PC-9 (cell line): ENCODE measurements around the gene RNU4-1. TPM values are rescaled to one million over a fixed set of nuclear protein-coding genes. Genes with fewer than 3 reads are reported as not detected.
"Not testable (repeated sequence)": the region's sequence is repeated elsewhere in the genome, so short reads cannot be mapped to it uniquely, and the experiment has no call there.

Experiments
- BruUV-seq: library from RNA; stranded (reverse); fragments of 400-500 nt; replicated peaks from 2 replicates; lab custom pipeline; 2021; lab: Mats Ljungman, UMichigan
- CTCF ChIA-PET: fragments of 300-600 bp; sonication (Branson Sonifier 250); formaldehyde crosslinking; loops from one replicate; lab custom pipeline; 2022; ENCODE audit warnings: antibody characterized with exemption; lab: Charles Lee
- POLR2A ChIA-PET: fragments of 300-600 bp; sonication (Branson Sonifier 250); formaldehyde crosslinking; loops from one replicate; lab custom pipeline; 2022; ENCODE audit warnings: antibody characterized with exemption; ENCODE audit not compliant: unreplicated experiment; lab: Charles Lee
- DNase-seq, 2 experiments: peaks; one replicate each; pipeline versions ENCODE4 v3.0.0 to v3.0.0-alpha.2; 2015 to 2022; ENCODE audit warnings: mixed read lengths in 1 of 2
- H2AFZ ChIP-seq: fragments of 200-600 bp; sonication (generic); 2 replicates; pipeline ENCODE4 v1.8.1; 2017; ENCODE audit warnings: antibody characterized with exemption
- H3F3A ChIP-seq: fragments of 200-600 bp; sonication (generic); 2 replicates; pipeline ENCODE4 v1.8.1; 2017; ENCODE audit warnings: antibody characterized with exemption, mild to moderate bottlenecking, low read depth; ENCODE audit not compliant: insufficient read depth
- H3K27ac ChIP-seq: fragments of 200-600 bp; sonication (generic); 2 replicates; pipeline ENCODE4 v1.6.1; 2016; ENCODE audit warnings: mixed run types
- H3K27me3 ChIP-seq: fragments of 200-600 bp; sonication (generic); 2 replicates; pipeline ENCODE4 v1.6.1; 2016; ENCODE audit warnings: low read depth, mixed run types; ENCODE audit not compliant: insufficient read depth
- H3K36me3 ChIP-seq: fragments of 200-600 bp; sonication (generic); 2 replicates; pipeline ENCODE4 v1.6.1; 2016; ENCODE audit warnings: low read depth, mixed run types
- H3K4me1 ChIP-seq: fragments of 200-600 bp; sonication (generic); replicated peaks from 2 replicates; pipeline ENCODE4 v1.6.1; 2016; ENCODE audit warnings: mixed run types; ENCODE audit not compliant: insufficient read depth
- H3K4me2 ChIP-seq: fragments of 200-600 bp; sonication (generic); 2 replicates; pipeline ENCODE4 v1.6.1; 2017; ENCODE audit warnings: mixed run types
- H3K4me3 ChIP-seq: fragments of 200-600 bp; sonication (generic); 2 replicates; pipeline ENCODE4 v1.6.1; 2016; ENCODE audit warnings: mixed run types
- H3K79me2 ChIP-seq: fragments of 200-600 bp; sonication (generic); 2 replicates; pipeline ENCODE4 v1.6.1; 2017; ENCODE audit warnings: low read depth, mixed run types
- H3K9me2 ChIP-seq: fragments of 200-600 bp; sonication (generic); 2 replicates; pipeline ENCODE4 v1.8.1; 2017; ENCODE audit warnings: mild to moderate bottlenecking; ENCODE audit not compliant: insufficient read depth
- H3K9me3 ChIP-seq: fragments of 200-600 bp; sonication (generic); 2 replicates; pipeline ENCODE4 v1.8.1; 2016; ENCODE audit warnings: low read depth; ENCODE audit not compliant: insufficient read depth
- H4K20me1 ChIP-seq: fragments of 200-600 bp; sonication (generic); 2 replicates; pipeline ENCODE4 v1.8.1; 2017; ENCODE audit not compliant: insufficient read depth
- EZH2 ChIP-seq: fragments of 200-600 bp; sonication (generic); IDR thresholded peaks from 2 replicates; pipeline ENCODE4 v1.8.0; 2017; ENCODE audit warnings: antibody characterized with exemption, low read depth
- intact Hi-C: fragments of 100-400 bp; cut with micrococcal nuclease; formaldehyde crosslinking; loops from one replicate; pipeline ENCODE4 v1.10.0; 2022; ENCODE audit not compliant: unreplicated experiment
- total RNA-seq: library from RNA; stranded (reverse); gene quantifications from 2 replicates; pipeline ENCODE4 v1.2.3, GENCODE V29; 2021
- TF ChIP-seq, protein P1 (sequence below): fragments of 200-600 bp; sonication (generic); conservative IDR thresholded peaks from 2 replicates; pipeline ENCODE4 v1.6.1; 2017; ENCODE audit warnings: mixed run types, antibody characterized with exemption, mild to moderate bottlenecking, moderate library complexity

Gene RNU4-1
- total RNA-seq, 1 experiment from 2014 or later, result 1,857 TPM

DNA sequence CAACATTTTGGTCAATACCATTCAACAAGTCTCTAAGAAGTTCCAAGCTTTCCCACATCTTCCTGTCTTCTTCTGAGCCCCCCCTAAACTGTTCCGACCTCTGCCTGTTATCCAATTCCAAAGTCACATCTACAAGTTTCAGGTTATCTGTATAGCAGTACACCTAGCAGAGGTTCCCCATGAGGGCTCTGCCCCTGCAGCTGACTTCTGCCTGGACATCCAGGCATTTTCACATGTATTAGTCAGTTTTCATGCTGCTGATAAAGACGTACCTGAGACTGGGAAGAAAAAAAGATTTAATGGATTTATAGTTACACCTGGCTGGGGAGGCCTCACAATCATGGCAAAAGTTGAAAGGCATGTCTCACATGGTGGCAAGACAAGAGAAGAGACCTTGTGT lies 44.7 kb upstream of the RNU4-1 start:
- no peak overlapping the region for H3K27ac ChIP-seq
- intact Hi-C loops, result no loop called here
- ChIA-PET CTCF (no interaction called here), POLR2A (no interaction called here)
- no peaks in the 10 kb centered on the region for H3K4me1 ChIP-seq
- H3F3A ChIP-seq, result no peaks in the 10 kb centered on the region
- no peak for TF ChIP-seq EZH2
- TF ChIP-seq, protein P1, sequence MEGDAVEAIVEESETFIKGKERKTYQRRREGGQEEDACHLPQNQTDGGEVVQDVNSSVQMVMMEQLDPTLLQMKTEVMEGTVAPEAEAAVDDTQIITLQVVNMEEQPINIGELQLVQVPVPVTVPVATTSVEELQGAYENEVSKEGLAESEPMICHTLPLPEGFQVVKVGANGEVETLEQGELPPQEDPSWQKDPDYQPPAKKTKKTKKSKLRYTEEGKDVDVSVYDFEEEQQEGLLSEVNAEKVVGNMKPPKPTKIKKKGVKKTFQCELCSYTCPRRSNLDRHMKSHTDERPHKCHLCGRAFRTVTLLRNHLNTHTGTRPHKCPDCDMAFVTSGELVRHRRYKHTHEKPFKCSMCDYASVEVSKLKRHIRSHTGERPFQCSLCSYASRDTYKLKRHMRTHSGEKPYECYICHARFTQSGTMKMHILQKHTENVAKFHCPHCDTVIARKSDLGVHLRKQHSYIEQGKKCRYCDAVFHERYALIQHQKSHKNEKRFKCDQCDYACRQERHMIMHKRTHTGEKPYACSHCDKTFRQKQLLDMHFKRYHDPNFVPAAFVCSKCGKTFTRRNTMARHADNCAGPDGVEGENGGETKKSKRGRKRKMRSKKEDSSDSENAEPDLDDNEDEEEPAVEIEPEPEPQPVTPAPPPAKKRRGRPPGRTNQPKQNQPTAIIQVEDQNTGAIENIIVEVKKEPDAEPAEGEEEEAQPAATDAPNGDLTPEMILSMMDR, result no peak
- no peaks in the 10 kb centered on the region for H3K27me3 ChIP-seq
- H3K4me3 ChIP-seq, result no peak overlapping the region
- no peaks in the 10 kb centered on the region for H3K9me2 ChIP-seq
- H2AFZ ChIP-seq, result no peak overlapping the region
- no peaks in the 10 kb centered on the region for H4K20me1 ChIP-seq
- H3K36me3 ChIP-seq, result no peaks in the 10 kb centered on the region
- no peaks in the 10 kb centered on the region for H3K9me3 ChIP-seq
- DNase-seq, result no peak
- H3K4me2 ChIP-seq, result no peak overlapping the region
- no peaks in the 10 kb centered on the region for H3K79me2 ChIP-seq
- no TSS peak for BruUV-seq

DNA sequence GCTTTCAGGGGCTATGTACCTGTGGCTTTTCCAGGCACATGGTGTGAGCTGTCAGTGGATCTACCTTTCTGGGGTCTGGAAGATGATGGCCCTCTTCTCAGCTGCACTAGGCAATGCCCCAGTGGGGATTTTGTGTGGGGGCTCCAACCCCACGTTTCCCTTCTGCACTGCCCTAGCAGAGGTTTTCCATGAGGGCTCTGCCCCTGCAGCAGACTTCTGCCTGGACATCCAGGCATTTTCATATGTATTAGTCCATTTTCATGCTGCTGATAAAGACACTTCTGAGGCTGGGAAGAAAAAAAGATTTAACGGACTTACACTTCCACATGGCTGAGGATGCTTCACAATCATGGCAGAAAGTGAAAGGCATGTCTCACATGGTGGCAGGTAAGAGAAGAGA lies 43.4 kb upstream of the RNU4-1 start:
- H2AFZ ChIP-seq, POLR2A ChIA-PET, intact Hi-C loops: not testable (repeated sequence)

DNA sequence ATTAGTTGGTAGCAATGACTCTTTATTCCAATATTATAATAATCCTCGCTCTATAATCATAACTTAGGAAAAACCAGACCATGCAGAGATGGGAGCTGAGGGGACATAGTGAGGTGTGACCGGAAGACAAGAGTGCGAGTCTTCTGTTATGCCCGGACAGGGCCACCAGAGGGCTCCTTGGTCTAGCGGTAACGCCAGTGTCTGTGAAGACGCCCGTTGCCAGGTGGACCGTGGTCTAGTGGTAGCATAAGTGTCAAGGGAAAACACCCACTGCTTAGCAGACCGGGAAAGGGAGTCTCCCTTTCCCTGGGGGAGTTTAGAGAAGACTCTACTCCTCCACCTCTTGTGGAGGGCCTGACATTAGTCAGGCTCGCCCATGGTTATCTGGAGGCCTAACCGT lies 42.4 kb upstream of the RNU4-1 start:
- TF ChIP-seq, protein P1, result peak; percentile 60
- H3K27me3 ChIP-seq, H3K4me2 ChIP-seq, H3F3A ChIP-seq, CTCF ChIA-PET, H2AFZ ChIP-seq, H3K9me2 ChIP-seq, H3K36me3 ChIP-seq, H3K4me1 ChIP-seq, H3K9me3 ChIP-seq, H4K20me1 ChIP-seq, H3K27ac ChIP-seq, H3K4me3 ChIP-seq, intact Hi-C loops, H3K79me2 ChIP-seq, BruUV-seq: not testable (repeated sequence)
- DNase-seq, result peak in 1 of 2 experiments; percentile 41
- POLR2A ChIA-PET, result interaction anchor here (0.6 to 0.7 kb wide), 3 partner anchors 9 to 210 kb away, joined by 3 to 4 read pairs (median 3); no protein-coding TSS in a partner anchor

More for the DNA sequence above, 43.4 kb upstream of the RNU4-1 start:
- H3K4me2 ChIP-seq, H3K4me1 ChIP-seq, H3K36me3 ChIP-seq, H3K4me3 ChIP-seq, H3K79me2 ChIP-seq, BruUV-seq, H3K27ac ChIP-seq, H3K9me3 ChIP-seq, H4K20me1 ChIP-seq, DNase-seq, H3F3A ChIP-seq, H3K27me3 ChIP-seq, CTCF ChIA-PET, H3K9me2 ChIP-seq: not testable (repeated sequence)

DNA sequence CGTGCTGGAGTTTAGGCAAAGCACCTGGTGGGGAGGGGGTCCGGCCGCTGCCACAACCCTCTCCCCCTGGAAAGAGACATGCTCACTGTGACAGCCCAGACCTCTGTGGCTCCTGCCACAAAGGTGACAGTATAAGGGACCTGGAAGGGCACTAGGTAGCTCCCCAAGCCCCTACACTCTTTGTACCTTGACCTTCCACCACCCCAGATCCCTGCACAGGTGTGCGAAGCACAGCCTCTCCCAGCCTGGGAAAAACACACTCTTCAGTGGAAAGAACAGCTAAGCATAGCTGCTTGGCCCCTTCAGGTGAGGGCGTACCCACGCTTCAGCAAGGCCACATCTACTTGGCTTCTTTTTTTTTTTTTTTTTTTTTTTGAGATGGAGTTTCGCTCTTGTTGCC lies 39.5 kb upstream of the RNU4-1 start:
- Histone ChIP-seq H3K4me1 (no peaks in the 10 kb centered on the region), H3K4me2 (no peak overlapping the region), H3K27ac (no peak overlapping the region), H2AFZ (no peak overlapping the region), H3K79me2 (no peaks in the 10 kb centered on the region), H3K27me3 (0 out of 2 replicates have a peak, but pooled peaks cover 4% of the 10 kb centered on the region), H3F3A (no peaks in the 10 kb centered on the region), H3K9me2 (no peaks in the 10 kb centered on the region), H3K4me3 (no peak overlapping the region), H4K20me1 (no peaks in the 10 kb centered on the region), H3K9me3 (no peaks in the 10 kb centered on the region), H3K36me3 (no peaks in the 10 kb centered on the region)
- intact Hi-C loops, result no loop called here
- DNase-seq, result no peak
- POLR2A ChIA-PET, result interaction anchor here (0.6 kb wide), 1 partner anchor 49 kb away, joined by 12 read pairs; no protein-coding TSS in a partner anchor
- CTCF ChIA-PET, result no interaction called here
- no peak for TF ChIP-seq EZH2
- TF ChIP-seq, protein P1, result no peak
- no TSS peak for BruUV-seq
